Trophoblast cell (in vitro differentiated cells and primary cell): Measurements from ENCODE around the gene CCDC38.

Source experiments
- DNase-seq, 2 donors: peaks; one replicate each; pipeline ENCODE4 v3.0.0-alpha.2; 2016
- H2AFZ ChIP-seq: 2 replicates; pipeline ENCODE4 v1.6.1; 2013; ENCODE audit warnings: low read length, moderate library complexity, mild to moderate bottlenecking; ENCODE audit not compliant: insufficient read depth, poor library complexity
- H2AK5ac ChIP-seq: 2 replicates; pipeline ENCODE4 v1.6.1; 2013; ENCODE audit warnings: mild to moderate bottlenecking, low read length
- H2BK120ac ChIP-seq: 2 replicates; pipeline ENCODE4 v1.6.1; 2013; ENCODE audit warnings: low read length, mild to moderate bottlenecking, moderate library complexity; ENCODE audit not compliant: insufficient read depth, poor library complexity
- H2BK12ac ChIP-seq: 2 replicates; pipeline ENCODE4 v1.6.1; 2013; ENCODE audit warnings: mild to moderate bottlenecking, low read length, moderate library complexity
- H2BK5ac ChIP-seq: 2 replicates; pipeline ENCODE4 v1.6.1; 2013; ENCODE audit warnings: low read length, low read depth, moderate library complexity, mild to moderate bottlenecking; ENCODE audit not compliant: poor library complexity
- H3K14ac ChIP-seq: 2 replicates; pipeline ENCODE4 v1.6.1; 2013; ENCODE audit warnings: mild to moderate bottlenecking, low read length
- H3K18ac ChIP-seq: 2 replicates; pipeline ENCODE4 v1.6.1; 2013; ENCODE audit warnings: mild to moderate bottlenecking, low read length
- H3K23ac ChIP-seq: 2 replicates; pipeline ENCODE4 v1.6.1; 2013; ENCODE audit warnings: low read length
- H3K27ac ChIP-seq: 2 replicates; pipeline ENCODE4 v1.5.1; 2013; ENCODE audit warnings: low read depth, mild to moderate bottlenecking, inconsistent platforms, low read length, moderate library complexity
- H3K27me3 ChIP-seq: 2 replicates; pipeline ENCODE4 v1.6.1; 2013; ENCODE audit warnings: inconsistent platforms, mild to moderate bottlenecking, low read length, moderate library complexity; ENCODE audit not compliant: insufficient read depth
- H3K36me3 ChIP-seq, 2 experiments: 1 replicate in 1 of 2; 2 replicates in 1 of 2; pipeline ENCODE4 v1.6.1; 2013; ENCODE audit warnings: low read length in 2 of 2, mild to moderate bottlenecking in 2 of 2, moderate library complexity in 1 of 2; ENCODE audit not compliant: insufficient read depth in 2 of 2, control insufficient read depth in 1 of 2
- H3K4ac ChIP-seq: 2 replicates; pipeline ENCODE4 v1.6.1; 2013; ENCODE audit warnings: low read depth, mild to moderate bottlenecking, low read length, moderate library complexity
- H3K4me1 ChIP-seq, 2 experiments: 1 replicate in 1 of 2; 2 replicates in 1 of 2; pipeline ENCODE4 v1.6.1; 2013; ENCODE audit warnings: low read length in 2 of 2, mild to moderate bottlenecking in 2 of 2, moderate library complexity in 1 of 2; ENCODE audit not compliant: insufficient read depth in 2 of 2, control insufficient read depth in 1 of 2
- H3K4me2 ChIP-seq: 2 replicates; pipeline ENCODE4 v1.6.1; 2013; ENCODE audit warnings: inconsistent platforms, mild to moderate bottlenecking, low read length, moderate library complexity
- H3K4me3 ChIP-seq: 2 replicates; pipeline ENCODE4 v1.5.1; 2013; ENCODE audit warnings: mild to moderate bottlenecking, low read depth, low read length, inconsistent platforms
- H3K79me1 ChIP-seq: one replicate; pipeline ENCODE4 v1.6.1; 2013; ENCODE audit warnings: low read length
- H3K79me2 ChIP-seq: 2 replicates; pipeline ENCODE4 v1.6.1; 2013; ENCODE audit warnings: low read length, mild to moderate bottlenecking; ENCODE audit not compliant: control insufficient read depth, insufficient read depth, poor library complexity
- H3K9ac ChIP-seq: 2 replicates; pipeline ENCODE4 v1.6.1; 2013; ENCODE audit warnings: mild to moderate bottlenecking, low read length
- H3K9me3 ChIP-seq: 2 replicates; pipeline ENCODE4 v1.6.1; 2013; ENCODE audit warnings: low read depth, mild to moderate bottlenecking, control low read depth, inconsistent platforms, low read length; ENCODE audit not compliant: insufficient read depth
- H4K12ac ChIP-seq: 2 replicates; pipeline ENCODE4 v1.6.1; 2013; ENCODE audit warnings: low read depth, mild to moderate bottlenecking, low read length, moderate library complexity
- H4K8ac ChIP-seq: 2 replicates; pipeline ENCODE4 v1.6.1; 2013; ENCODE audit warnings: low read depth, mild to moderate bottlenecking, low read length, moderate library complexity
- H4K91ac ChIP-seq: one replicate; pipeline ENCODE4 v1.6.1; 2013; ENCODE audit warnings: low read depth, mild to moderate bottlenecking, low read length, moderate library complexity
- WGBS: extraction: QIAGEN DNeasy Blood & Tissue Kit; methylation state at CpG from one replicate; pipeline ENCODE4 v1.1.7; 2013; ENCODE audit warnings: missing lambda C conversion rate; ENCODE audit not compliant: insufficient read length, insufficient coverage; ENCODE audit errors: extremely low coverage; 5-methylcytosine and 5-hydroxymethylcytosine counted together

The CCDC38 gene

GRCh38 chr12:95908573-95908972 is 33.8 kb downstream of the CCDC38 start:
- Histone ChIP-seq H3K9ac (no peak overlapping the region), H2AK5ac (no peak overlapping the region), H4K12ac (no peak overlapping the region), H3K4me3 (no peak overlapping the region), H2BK12ac (no peak overlapping the region), H3K9me3 (no peaks in the 10 kb centered on the region), H3K4me2 (no peak overlapping the region), H3K27me3 (no peaks in the 10 kb centered on the region), H2BK120ac (no peak overlapping the region), H3K4ac (no peak overlapping the region), H2AFZ (no peak overlapping the region), H3K14ac (no peak overlapping the region), H2BK5ac (no peak overlapping the region), H4K91ac (no peak overlapping the region), H3K79me2 (no peaks in the 10 kb centered on the region), H3K4me1 (no peaks in the 10 kb centered on the region), H3K18ac (no peak overlapping the region), H3K36me3 (no peaks in the 10 kb centered on the region), H3K79me1 (no peaks in the 10 kb centered on the region), H4K8ac (no peak overlapping the region), H3K23ac (no peak overlapping the region), H3K27ac (no peak overlapping the region)
- no peak for DNase-seq

GRCh38 chr12:95898081-95898480 is 44.3 kb downstream of the CCDC38 start:
- no peak overlapping the region for H3K23ac ChIP-seq
- no peaks in the 10 kb centered on the region for H3K36me3 ChIP-seq
- no peaks in the 10 kb centered on the region for H3K9me3 ChIP-seq
- H2BK5ac ChIP-seq, result no peak overlapping the region
- H2AFZ ChIP-seq, result no peak overlapping the region
- H3K79me2 ChIP-seq, result no peaks in the 10 kb centered on the region
- no peak overlapping the region for H3K27ac ChIP-seq
- H2BK120ac ChIP-seq, result no peak overlapping the region
- H3K4me3 ChIP-seq, result no peak overlapping the region
- H2AK5ac ChIP-seq, result no peak overlapping the region
- H3K9ac ChIP-seq, result no peak overlapping the region
- no peak overlapping the region for H4K8ac ChIP-seq
- DNase-seq, result no peak
- no peak overlapping the region for H3K4ac ChIP-seq
- no peak overlapping the region for H2BK12ac ChIP-seq
- H4K91ac ChIP-seq, result no peak overlapping the region
- H3K18ac ChIP-seq, result no peak overlapping the region
- no peak overlapping the region for H3K4me2 ChIP-seq
- WGBS, result no CpG with 5 or more reads among the region's 4 CpGs
- no peaks in the 10 kb centered on the region for H3K4me1 ChIP-seq
- H4K12ac ChIP-seq, result no peak overlapping the region
- no peaks in the 10 kb centered on the region for H3K79me1 ChIP-seq
- no peaks in the 10 kb centered on the region for H3K27me3 ChIP-seq
- no peak overlapping the region for H3K14ac ChIP-seq

GRCh38 chr12:95896846-95897245 is 45.6 kb downstream of the CCDC38 start:
- no peak overlapping the region for H3K14ac ChIP-seq
- no peaks in the 10 kb centered on the region for H3K79me2 ChIP-seq
- no peak overlapping the region for H2AFZ ChIP-seq
- WGBS, result no CpG with 5 or more reads among the region's 4 CpGs
- H2BK5ac ChIP-seq, result no peak overlapping the region
- no peak overlapping the region for H3K4ac ChIP-seq
- H2BK12ac ChIP-seq, result no peak overlapping the region
- H3K27ac ChIP-seq, result no peak overlapping the region
- H3K23ac ChIP-seq, result no peak overlapping the region
- no peak overlapping the region for H2BK120ac ChIP-seq
- H3K18ac ChIP-seq, result no peak overlapping the region
- no peak overlapping the region for H4K8ac ChIP-seq
- no peak overlapping the region for H3K4me2 ChIP-seq
- no peak overlapping the region for H4K91ac ChIP-seq
- no peak overlapping the region for H3K4me3 ChIP-seq
- no peaks in the 10 kb centered on the region for H3K36me3 ChIP-seq
- no peaks in the 10 kb centered on the region for H3K27me3 ChIP-seq
- no peaks in the 10 kb centered on the region for H3K9me3 ChIP-seq
- H3K79me1 ChIP-seq, result no peaks in the 10 kb centered on the region
- DNase-seq, result no peak
- no peaks in the 10 kb centered on the region for H3K4me1 ChIP-seq
- H4K12ac ChIP-seq, result no peak overlapping the region
- H3K9ac ChIP-seq, result no peak overlapping the region
- no peak overlapping the region for H2AK5ac ChIP-seq

- H3K4me1 ChIP-seq, result no peaks in the 10 kb centered on the region
- no peak overlapping the region for H2AK5ac ChIP-seq
- H3K14ac ChIP-seq, result no peak overlapping the region
- WGBS, result no CpG with 5 or more reads among the region's 3 CpGs
- H4K12ac ChIP-seq, result no peak overlapping the region
- H3K79me2 ChIP-seq, result no peaks in the 10 kb centered on the region
- H3K4me2 ChIP-seq, result no peak overlapping the region
- no peak overlapping the region for H2BK120ac ChIP-seq
- no peak overlapping the region for H4K91ac ChIP-seq
- H3K27ac ChIP-seq, result no peak overlapping the region
- H3K27me3 ChIP-seq, result no peaks in the 10 kb centered on the region
- no peak overlapping the region for H3K4ac ChIP-seq
- no peak overlapping the region for H3K4me3 ChIP-seq
- no peak overlapping the region for H3K18ac ChIP-seq
- no peak overlapping the region for H4K8ac ChIP-seq
- H3K9ac ChIP-seq, result no peak overlapping the region
- H3K79me1 ChIP-seq, result no peaks in the 10 kb centered on the region
- no peaks in the 10 kb centered on the region for H3K36me3 ChIP-seq
- H2AFZ ChIP-seq, result no peak overlapping the region
- no peaks in the 10 kb centered on the region for H3K9me3 ChIP-seq
- no peak overlapping the region for H3K23ac ChIP-seq
- no peak overlapping the region for H2BK12ac ChIP-seq
- DNase-seq, result no peak
- no peak overlapping the region for H2BK5ac ChIP-seq
Measured at GRCh38 chr12:95890958-95891357, 51.5 kb downstream of the CCDC38 start.
